22Rv1 (cell line): ENCODE results near the gene NOB1.

ENCODE experiments used
- CTCF ChIP-seq: fragments of 450-650 bp; IDR thresholded peaks from 2 replicates; pipeline ENCODE4 v1.5.1; 2017; ENCODE audit warnings: mild to moderate bottlenecking
- ZFX ChIP-seq: fragments of 450-650 bp; IDR thresholded peaks from 2 replicates; pipeline ENCODE4 v1.6.1; 2017; ENCODE audit warnings: antibody characterized with exemption, borderline replicate concordance

- TF ChIP-seq CTCF (no peak), ZFX (no peak)
These were observed 8.8 kb downstream of the NOB1 start for GRCh38 chr16:69745959-69746358.
